Lower lobe of right lung (tissue), 2 donors: ENCODE measurements around the gene SPRED1. TPM values are rescaled to one million over a fixed set of nuclear protein-coding genes. Genes with fewer than 3 reads are reported as not detected.
"Not testable (repeated sequence)": the region's sequence is repeated elsewhere in the genome, so short reads cannot be mapped to it uniquely, and the experiment has no call there.

Source experiments
- ATAC-seq, 2 donors: fragments of 200-7000 bp; cut with Tn5 transposase; one replicate each; pipeline ENCODE4 v1.9.1; 2020 to 2022; ENCODE audit warnings: mild to moderate bottlenecking in 2 of 2, moderate library complexity in 2 of 2
- DNase-seq: peaks from one replicate; pipeline ENCODE4 v3.0.0-alpha.2; 2020
- H3K27ac ChIP-seq: fragments of 200-600 bp; one replicate; pipeline ENCODE4 v1.8.0; 2022
- H3K27me3 ChIP-seq: fragments of 200-600 bp; one replicate; pipeline ENCODE4 v1.8.0; 2022; ENCODE audit warnings: low read depth
- H3K36me3 ChIP-seq: fragments of 200-600 bp; one replicate; pipeline ENCODE4 v1.8.0; 2022; ENCODE audit warnings: mild to moderate bottlenecking
- H3K4me1 ChIP-seq: fragments of 200-600 bp; one replicate; pipeline ENCODE4 v1.8.0; 2022
- H3K4me3 ChIP-seq: fragments of 200-600 bp; one replicate; pipeline ENCODE4 v1.8.0; 2022; ENCODE audit warnings: mild to moderate bottlenecking
- H3K9me3 ChIP-seq: fragments of 200-600 bp; one replicate; pipeline ENCODE4 v1.8.0; 2022
- intact Hi-C: fragments of 100-400 bp; cut with DNase I; formaldehyde crosslinking; loops from one replicate; pipeline ENCODE4 v1.11.0; 2022
- total RNA-seq: library from RNA; stranded (reverse); fragmentation: NEBNext Ultra II Directional; extraction: Animal tissue kit (Norgen Biotek cat#: 25700); gene quantifications from one replicate; pipeline ENCODE4 v1.2.1, GENCODE V29; 2021
- TF ChIP-seq, protein P1 (sequence below): fragments of 200-600 bp; IDR thresholded peaks from one replicate; pipeline ENCODE4 v1.8.0; 2022; ENCODE audit warnings: antibody characterized with exemption, mild to moderate bottlenecking
- donor health status: DM: no; HTN: yes; CAD: no; lungs with severe emphysema.

The SPRED1 gene
- total RNA-seq, 1 donor from 2014 or later, result 57.7 TPM

DNA sequence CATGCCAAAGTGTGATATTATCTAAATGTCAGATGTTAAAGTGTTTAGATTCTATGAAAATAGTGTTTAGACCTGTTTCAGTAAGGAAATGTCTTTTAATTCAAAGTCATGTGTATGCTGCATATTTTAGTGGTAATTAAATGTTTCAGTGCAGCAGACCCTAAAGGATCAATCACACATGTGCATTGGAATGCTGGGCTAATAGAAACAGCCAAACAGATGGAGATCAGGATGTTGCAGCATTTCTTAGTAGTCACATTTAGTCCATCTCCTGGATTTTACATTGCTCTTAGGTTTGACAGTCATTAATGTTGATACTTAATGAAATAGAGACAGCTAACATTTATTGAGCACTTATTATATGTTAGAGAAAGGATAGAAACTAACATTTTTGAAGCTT, 18.5 kb downstream of the SPRED1 start:
- Histone ChIP-seq H3K9me3 (no peaks in the 10 kb centered on the region), H3K36me3 (peaks cover 4% of the 10 kb centered on the region), H3K27me3 (no peaks in the 10 kb centered on the region), H3K4me1 (peaks cover 43% of the 10 kb centered on the region), H3K27ac (no peak overlapping the region), H3K4me3 (no peak overlapping the region)
- intact Hi-C loops, result no loop called here
- ATAC-seq (no peak), DNase-seq (no peak)
- TF ChIP-seq, protein P1, sequence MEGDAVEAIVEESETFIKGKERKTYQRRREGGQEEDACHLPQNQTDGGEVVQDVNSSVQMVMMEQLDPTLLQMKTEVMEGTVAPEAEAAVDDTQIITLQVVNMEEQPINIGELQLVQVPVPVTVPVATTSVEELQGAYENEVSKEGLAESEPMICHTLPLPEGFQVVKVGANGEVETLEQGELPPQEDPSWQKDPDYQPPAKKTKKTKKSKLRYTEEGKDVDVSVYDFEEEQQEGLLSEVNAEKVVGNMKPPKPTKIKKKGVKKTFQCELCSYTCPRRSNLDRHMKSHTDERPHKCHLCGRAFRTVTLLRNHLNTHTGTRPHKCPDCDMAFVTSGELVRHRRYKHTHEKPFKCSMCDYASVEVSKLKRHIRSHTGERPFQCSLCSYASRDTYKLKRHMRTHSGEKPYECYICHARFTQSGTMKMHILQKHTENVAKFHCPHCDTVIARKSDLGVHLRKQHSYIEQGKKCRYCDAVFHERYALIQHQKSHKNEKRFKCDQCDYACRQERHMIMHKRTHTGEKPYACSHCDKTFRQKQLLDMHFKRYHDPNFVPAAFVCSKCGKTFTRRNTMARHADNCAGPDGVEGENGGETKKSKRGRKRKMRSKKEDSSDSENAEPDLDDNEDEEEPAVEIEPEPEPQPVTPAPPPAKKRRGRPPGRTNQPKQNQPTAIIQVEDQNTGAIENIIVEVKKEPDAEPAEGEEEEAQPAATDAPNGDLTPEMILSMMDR, result no peak

DNA sequence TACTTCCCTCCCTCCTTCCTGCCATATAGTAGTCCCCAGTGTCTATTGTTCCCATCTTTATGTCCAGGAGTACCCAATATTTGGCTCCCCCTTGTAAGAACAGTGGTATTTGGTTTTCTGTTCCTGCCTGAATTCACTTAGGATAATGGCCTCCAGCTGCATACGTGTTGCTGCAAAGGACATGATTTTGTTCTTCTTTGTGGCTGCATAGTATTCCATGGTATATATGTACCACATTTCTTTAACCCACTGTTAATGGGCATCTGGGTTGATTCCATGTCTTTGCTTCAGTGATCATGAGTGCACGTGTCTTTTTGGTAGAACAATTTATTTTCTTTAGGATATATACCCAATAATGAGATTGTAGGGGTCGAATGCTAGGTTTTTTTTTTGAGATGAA, 19.3 kb downstream of the SPRED1 start:
- TF ChIP-seq, protein P1, result no peak
- H3K4me3 ChIP-seq, result no peak overlapping the region
- intact Hi-C loops, result no loop called here
- H3K4me1 ChIP-seq, result peaks cover 36% of the 10 kb centered on the region
- ATAC-seq (no peak), DNase-seq (no peak)
- H3K27me3 ChIP-seq, result no peaks in the 10 kb centered on the region
- H3K36me3 ChIP-seq, result peaks cover 4% of the 10 kb centered on the region
- H3K27ac ChIP-seq, result no peak overlapping the region
- H3K9me3 ChIP-seq, result no peaks in the 10 kb centered on the region

DNA sequence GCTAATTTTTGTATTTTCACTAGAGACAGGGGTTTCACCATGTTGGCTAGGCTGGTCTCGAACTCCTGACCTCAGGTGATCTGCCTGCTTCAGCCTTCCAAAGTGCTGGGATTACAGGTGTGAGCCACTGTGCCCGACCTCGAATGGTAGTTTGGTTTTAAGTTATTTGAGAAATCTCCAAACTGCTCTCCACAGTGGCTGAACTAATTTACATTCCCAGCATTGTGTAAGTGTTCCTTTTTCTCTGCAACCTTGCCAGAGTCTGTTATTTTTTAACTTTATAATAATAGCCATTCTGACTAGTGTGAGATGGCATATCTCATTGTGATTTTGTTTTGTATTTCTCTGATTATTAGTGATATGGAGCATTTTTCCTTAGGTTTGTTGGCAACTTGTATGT, 19.8 kb downstream of the SPRED1 start:
- H3K27me3 ChIP-seq, H3K36me3 ChIP-seq, intact Hi-C loops, DNase-seq, H3K9me3 ChIP-seq, H3K4me3 ChIP-seq, H3K27ac ChIP-seq: not testable (repeated sequence)
- peaks cover 30% of the 10 kb centered on the region for H3K4me1 ChIP-seq
- ATAC-seq, result peak in 1 of 2 donors; percentile 67

DNA sequence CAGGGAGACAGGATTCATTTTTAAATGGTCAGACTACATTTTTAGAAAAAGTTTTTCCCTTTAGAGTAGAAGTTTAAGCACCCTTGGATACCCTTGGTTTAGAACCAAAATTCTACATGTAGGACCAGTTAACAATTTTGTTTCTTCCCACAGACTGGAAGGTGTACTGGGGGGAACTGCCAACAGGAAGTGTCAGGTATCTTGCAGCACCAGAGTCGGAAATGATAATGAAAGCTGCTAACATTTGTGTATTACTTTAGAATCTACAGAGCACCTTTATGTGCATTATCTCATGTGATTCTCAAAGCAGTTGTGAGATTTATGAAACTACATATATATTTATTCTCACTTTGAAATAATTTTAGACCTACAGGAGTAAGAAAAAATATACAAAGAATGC, 21.5 kb downstream of the SPRED1 start:
- ATAC-seq (no peak), DNase-seq (no peak)
- Histone ChIP-seq H3K4me1 (peaks cover 21% of the 10 kb centered on the region), H3K27me3 (no peaks in the 10 kb centered on the region), H3K9me3 (no peaks in the 10 kb centered on the region), H3K27ac (no peak overlapping the region), H3K36me3 (peaks cover 2% of the 10 kb centered on the region), H3K4me3 (no peak overlapping the region)
- intact Hi-C loops, result no loop called here
- TF ChIP-seq, protein P1, result no peak

DNA sequence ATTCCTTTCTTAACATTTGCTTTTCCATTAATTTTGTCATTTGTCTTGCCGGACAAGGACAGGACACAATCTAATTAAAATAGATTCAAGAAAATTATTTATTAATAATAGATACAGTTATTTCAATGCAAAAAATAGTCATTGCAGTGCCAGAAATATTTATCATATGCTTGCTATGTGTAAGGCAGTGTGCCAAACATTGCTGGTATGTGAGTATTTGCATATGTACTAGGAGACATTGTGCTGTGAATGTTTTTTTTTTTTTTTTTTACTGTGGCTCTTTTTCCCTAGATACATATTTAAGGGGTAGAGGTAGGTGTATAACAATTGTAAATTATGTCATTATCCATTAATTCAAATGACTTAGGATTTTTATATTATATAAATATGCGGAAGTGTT, 23.3 kb downstream of the SPRED1 start:
- no peak overlapping the region for H3K4me3 ChIP-seq
- intact Hi-C loops, result no loop called here
- no peak overlapping the region for H3K27ac ChIP-seq
- no peaks in the 10 kb centered on the region for H3K36me3 ChIP-seq
- no peaks in the 10 kb centered on the region for H3K9me3 ChIP-seq
- no peak for ATAC-seq
- no peaks in the 10 kb centered on the region for H3K27me3 ChIP-seq
- TF ChIP-seq, protein P1, result no peak
- H3K4me1 ChIP-seq, result peaks cover 21% of the 10 kb centered on the region
- no peak for DNase-seq

DNA sequence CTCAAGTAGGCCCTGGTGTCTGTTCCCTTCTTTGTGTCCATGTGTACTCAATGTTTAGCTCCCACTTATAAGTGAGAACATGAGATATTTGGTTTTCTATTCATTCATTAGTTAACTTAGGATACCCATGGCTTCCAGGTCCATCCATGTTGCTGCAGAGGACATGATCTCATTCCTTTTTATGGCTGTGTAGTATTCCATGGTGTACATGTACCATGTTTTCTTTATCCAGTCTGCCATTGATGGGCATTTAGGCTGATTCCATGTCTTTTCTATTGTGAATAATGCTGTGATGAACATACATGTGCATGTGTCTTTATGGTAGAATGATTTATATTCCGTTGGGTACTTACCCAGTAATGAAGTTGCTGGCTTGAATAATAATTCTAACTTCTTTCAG, 24.6 kb downstream of the SPRED1 start:
- DNase-seq, H3K9me3 ChIP-seq, H3K27ac ChIP-seq, H3K36me3 ChIP-seq, intact Hi-C loops, H3K27me3 ChIP-seq, H3K4me3 ChIP-seq, ATAC-seq: not testable (repeated sequence)
- peaks cover 20% of the 10 kb centered on the region for H3K4me1 ChIP-seq

DNA sequence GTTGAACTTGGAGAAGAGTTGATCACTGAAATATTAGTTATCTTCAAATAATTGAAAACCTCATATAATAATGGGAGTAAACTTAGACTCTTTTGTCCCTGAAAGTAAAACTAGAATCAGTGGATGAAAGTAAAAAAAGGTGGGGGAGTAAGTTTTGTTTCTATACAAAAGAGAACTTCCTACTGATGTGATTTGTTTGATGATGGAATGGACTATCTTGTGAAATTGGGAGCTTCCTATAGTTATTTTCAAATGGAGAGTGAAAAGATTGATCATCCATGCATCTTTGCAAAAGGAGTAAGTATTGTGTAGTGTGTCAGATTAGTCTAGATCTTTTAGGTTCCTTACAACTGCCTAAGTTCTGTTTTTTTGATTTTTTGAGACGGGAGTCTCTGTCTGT, 28.4 kb downstream of the SPRED1 start:
- ATAC-seq (no peak), DNase-seq (no peak)
- H3K9me3 ChIP-seq, result no peaks in the 10 kb centered on the region
- no peak overlapping the region for H3K4me3 ChIP-seq
- no peaks in the 10 kb centered on the region for H3K27me3 ChIP-seq
- peaks cover 11% of the 10 kb centered on the region for H3K4me1 ChIP-seq
- TF ChIP-seq, protein P1, result no peak
- H3K36me3 ChIP-seq, result no peaks in the 10 kb centered on the region
- intact Hi-C loops, result no loop called here
- H3K27ac ChIP-seq, result no peak overlapping the region
